NCI-H1048 (cell line): ENCODE measurements around the gene KLHL29.

Experiments
- DNase-seq: peaks from one replicate; lab custom pipeline; 2025; lab: John Stamatoyannopoulos, UW

KLHL29 gene

GRCh38 chr2:23449413-23449812 lies 64.4 kb downstream of the KLHL29 start:
- DNase-seq, result no peak

DNA sequence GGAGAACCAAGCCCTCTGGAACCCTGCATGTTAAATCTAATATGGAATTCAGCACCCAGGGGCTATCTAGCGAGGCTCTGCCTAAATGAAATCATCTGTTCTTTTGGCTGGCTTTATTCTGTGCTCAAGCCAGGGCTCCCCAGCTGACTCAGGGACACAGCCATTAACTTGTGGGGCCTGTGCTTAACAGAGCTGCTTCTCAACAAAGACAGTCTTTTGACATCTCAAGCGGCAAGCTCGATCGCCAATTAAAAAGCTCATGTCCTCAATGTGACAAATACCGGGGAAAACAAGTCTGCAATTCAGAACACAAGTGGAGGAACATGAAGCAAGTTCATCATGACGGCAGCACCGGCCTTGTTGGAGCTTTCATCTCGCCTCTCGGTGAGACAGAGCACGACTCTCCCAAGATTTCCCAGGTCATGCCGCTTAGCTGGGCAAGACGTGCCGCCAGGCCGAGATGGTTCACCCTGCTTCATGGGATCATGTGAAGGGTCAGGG lies 64.9 kb downstream of the KLHL29 start:
- no peak for DNase-seq

DNA sequence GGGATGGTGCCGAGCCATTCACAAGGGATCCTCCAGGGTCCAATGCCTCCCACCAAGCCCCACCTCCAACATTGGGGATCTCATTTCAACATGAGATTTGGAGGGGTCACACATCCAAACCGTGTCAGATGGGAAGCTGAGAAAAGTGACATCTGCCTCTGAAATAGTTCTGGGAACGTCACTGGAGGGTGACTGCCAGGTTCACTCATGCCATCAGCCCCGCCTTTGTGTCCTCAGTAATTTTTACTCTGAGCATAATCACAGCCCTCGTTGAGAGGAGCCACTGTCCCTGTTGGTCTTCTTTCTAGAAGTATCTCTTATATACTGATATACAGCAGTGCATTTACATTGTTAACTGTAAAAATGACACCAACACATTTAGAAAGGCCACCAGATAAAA lies 67.4 kb downstream of the KLHL29 start:
- DNase-seq, result no peak

- no peak for DNase-seq
These were observed 68.0 kb downstream of the KLHL29 start for GRCh38 chr2:23452853-23453420.

DNA sequence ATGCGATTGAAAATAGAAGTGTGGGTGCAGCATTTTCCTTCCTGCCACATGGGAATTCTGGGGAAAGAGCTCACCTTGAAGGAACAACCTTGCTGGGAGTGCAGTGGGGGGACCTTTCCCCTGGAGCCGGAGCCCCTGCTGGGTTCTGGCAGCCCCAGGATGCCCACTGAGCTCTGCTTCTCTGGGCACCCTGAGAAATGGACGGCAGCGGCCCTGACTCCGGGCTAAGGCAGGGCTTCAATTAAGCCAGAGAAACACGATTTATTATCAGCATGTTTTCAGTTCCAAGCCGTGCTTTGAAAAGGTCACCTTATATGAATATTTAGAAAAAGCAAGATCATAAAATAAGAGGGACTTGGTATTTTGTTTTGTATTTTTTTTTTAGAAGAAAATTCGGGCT lies 68.5 kb downstream of the KLHL29 start:
- no peak for DNase-seq

DNA sequence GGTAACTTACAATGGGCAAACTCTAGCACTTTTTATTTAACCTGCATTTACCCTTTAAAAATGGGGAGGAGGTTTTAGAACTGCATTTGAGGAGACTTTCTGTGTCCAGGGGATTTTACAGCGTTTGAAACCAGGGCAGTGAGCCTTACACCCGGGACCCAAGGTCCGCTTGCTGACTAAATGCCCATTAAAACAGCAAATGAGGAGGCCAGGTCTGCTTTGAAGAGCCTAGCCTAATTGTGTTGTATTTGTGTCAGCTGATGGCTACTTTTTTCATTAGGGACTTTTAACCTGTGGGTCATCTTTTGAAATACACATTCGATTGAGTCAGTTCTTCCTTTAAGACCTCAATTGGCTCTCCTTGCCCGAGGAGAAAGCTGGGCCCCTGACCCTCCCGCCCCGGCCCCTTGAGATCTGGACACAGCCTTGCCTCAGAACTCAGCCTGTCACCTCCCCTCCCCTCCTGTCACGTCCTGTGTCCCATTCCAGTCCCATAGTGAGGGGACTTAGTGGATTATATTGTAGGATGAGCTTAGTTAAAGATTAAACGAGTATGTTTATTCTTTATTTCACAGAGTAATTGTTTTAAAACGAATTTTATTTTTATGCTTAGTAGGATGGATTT lies 69.0 kb downstream of the KLHL29 start:
- no peak for DNase-seq

GRCh38 chr2:23454501-23455120 lies 69.6 kb downstream of the KLHL29 start:
- DNase-seq, result no peak

- DNase-seq, result no peak
These were observed 71.4 kb downstream of the KLHL29 start for GRCh38 chr2:23456396-23456795.

DNA sequence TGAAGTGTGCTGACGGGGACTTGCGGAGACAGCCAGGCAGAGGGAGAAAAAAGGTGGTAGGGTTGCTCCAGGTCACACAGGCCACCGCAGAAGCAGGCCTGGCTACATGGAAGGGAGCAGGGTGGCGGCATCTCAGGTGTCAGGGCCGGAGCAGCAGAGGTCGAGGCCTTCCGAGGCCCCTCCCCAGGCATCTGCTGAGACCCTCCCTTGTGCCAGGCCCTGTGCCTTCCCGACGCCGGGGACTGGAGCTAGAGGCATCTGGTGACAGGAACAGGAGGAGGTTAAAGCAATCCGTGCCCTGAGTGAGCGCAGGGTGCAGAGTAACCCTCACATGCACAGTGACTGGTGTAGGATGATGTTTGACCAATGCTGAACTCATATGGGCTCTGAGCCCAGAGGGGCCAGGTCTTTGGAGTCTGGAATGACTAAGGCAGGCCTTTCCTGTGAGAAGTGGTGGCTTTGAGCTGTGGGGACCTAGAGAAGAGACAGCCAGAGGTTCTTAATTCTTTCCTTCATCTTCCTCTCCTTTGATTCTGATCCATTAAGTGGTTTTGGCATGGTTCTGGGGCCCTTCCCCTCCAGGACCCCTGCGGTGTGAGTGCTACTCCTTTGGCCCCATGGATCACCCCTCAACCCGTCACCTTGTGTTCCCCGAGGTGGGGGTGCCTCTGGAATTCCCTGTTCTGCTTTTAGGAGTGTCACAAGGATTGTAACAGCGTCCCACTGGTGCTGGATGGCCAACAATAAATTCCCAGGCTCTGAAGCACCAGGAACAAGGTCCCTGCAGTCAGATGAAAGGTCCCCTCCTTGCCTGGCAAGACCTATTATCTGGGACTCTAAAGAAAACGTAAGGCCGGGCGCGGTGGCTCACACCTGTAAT lies 72.1 kb downstream of the KLHL29 start:
- DNase-seq, result no peak

DNA sequence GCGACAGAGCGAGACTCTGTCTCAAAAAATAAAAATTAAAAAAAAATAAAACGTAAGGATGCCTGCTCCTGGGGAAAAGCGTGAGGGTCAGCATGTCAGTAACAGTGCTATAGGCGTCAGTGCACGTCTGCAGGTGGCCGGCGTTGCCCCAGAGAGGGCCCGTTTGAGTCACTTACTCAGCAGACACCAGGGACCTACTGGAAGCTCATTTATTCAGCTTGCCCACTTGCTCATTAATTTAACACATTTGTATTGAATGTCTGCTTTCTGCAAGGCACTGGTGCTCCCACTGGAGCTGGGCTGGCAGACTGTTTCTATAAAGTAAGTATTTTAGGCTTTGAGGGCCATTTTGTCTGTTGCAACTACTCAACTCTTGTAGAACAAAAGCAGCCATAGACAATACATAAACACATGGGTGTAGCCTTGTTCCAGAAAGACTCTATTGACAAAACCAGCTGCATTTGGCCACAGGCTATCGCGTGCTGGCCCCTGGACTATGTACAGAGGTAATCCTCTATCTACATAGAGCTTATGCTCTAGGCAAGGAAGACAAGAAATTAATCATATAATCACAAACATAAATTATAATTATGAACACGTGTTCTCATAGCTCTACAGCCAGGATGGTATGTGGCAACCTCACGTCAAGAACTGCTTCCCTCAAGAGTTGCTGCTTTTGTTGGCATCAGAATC lies 73.2 kb downstream of the KLHL29 start:
- peak; percentile 26 for DNase-seq

GRCh38 chr2:23459032-23459431 lies 74.1 kb downstream of the KLHL29 start:
- no peak for DNase-seq

DNA sequence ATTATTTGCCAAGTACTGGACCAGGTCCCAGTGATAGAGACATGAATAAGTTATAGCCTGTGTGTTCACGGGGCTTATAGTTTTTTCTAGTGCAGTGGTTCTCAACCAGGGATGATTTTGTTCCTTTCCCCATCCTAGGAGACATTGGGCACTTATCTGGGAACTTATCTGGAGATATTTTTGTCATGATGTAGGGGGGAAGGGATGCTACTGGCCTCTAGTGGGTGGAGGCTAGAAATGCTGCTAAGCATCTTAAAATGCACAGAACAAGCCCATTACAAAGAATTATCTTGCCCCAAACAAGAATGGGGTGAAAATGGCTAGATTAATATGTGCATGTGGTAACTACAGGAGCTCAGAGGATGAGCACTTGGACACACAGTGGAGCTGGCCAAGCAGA lies 75.2 kb downstream of the KLHL29 start:
- DNase-seq, result no peak

GRCh38 chr2:23460993-23461392 lies 76.0 kb downstream of the KLHL29 start:
- no peak for DNase-seq

DNA sequence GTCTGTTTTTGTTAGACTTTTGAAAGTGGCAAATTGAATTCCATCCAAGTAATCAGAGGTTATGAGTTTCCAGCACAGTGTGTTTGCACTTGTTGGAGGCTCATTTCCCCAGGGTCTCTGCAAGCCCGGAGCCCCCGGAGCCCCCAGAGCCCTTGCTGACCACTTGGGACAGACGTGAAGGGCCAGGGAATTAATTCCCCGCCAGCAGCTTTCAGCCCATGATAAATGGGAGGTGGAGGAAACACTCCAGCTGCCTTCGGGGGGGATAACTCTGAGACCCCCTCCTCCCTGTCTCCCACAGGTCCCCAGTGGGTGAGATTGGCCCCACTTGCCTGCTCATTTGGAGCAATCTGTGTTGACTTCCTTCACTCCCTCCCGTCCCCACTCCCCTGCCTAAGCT lies 79.2 kb downstream of the KLHL29 start:
- DNase-seq, result no peak

- DNase-seq, result no peak
These were observed 80.0 kb downstream of the KLHL29 start for GRCh38 chr2:23464905-23465537.

GRCh38 chr2:23465936-23466335 lies 81.0 kb downstream of the KLHL29 start:
- no peak for DNase-seq

- no peak for DNase-seq
These were observed 82.6 kb downstream of the KLHL29 start for GRCh38 chr2:23467618-23468017.

DNA sequence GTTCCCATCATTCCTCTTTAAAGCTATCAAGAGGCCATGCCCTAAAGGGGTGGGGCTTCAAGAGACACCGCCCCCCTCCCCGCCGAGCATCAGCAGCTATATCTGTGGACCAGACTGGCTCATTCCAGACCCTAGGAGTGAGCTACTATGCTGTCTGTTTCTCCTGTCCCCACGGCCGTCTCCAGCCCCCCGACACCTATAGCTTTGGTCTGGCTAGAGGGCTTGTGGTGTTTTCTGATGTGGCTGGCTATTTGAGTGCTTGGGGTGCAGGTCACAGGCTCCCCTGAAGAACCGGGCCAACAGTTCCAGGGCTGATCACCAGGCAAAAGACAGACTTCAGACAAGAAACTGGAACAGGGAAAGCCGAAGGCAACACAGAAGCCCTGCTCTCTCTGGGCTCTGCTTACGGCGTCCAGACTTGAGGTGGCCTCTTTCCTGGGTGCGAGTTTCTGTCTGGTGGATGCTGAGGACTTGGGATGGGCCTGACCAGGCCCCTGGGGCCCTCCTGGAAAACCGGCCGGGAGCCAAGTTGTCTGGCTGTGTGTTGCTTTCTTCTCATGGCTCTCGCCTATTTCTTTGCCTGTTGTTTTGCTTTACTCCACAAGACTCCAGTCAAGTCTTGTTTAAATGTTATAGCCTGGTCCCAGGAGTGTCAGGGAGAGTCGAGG lies 83.6 kb downstream of the KLHL29 start:
- DNase-seq, result no peak

GRCh38 chr2:23469142-23469540 lies 84.2 kb downstream of the KLHL29 start:
- no peak for DNase-seq

GRCh38 chr2:23475036-23475435 lies 90.1 kb downstream of the KLHL29 start:
- no peak for DNase-seq

- DNase-seq, result no peak
These were observed 90.5 kb downstream of the KLHL29 start for GRCh38 chr2:23475473-23475872.
